Measurements from ENCODE around the gene ZNF500. TPM values are rescaled to one million over a fixed set of nuclear protein-coding genes. Genes with fewer than 3 reads are reported as not detected.

Gene ZNF500
- polyA plus RNA-seq, 1 donor, result 10.4 TPM

DNA sequence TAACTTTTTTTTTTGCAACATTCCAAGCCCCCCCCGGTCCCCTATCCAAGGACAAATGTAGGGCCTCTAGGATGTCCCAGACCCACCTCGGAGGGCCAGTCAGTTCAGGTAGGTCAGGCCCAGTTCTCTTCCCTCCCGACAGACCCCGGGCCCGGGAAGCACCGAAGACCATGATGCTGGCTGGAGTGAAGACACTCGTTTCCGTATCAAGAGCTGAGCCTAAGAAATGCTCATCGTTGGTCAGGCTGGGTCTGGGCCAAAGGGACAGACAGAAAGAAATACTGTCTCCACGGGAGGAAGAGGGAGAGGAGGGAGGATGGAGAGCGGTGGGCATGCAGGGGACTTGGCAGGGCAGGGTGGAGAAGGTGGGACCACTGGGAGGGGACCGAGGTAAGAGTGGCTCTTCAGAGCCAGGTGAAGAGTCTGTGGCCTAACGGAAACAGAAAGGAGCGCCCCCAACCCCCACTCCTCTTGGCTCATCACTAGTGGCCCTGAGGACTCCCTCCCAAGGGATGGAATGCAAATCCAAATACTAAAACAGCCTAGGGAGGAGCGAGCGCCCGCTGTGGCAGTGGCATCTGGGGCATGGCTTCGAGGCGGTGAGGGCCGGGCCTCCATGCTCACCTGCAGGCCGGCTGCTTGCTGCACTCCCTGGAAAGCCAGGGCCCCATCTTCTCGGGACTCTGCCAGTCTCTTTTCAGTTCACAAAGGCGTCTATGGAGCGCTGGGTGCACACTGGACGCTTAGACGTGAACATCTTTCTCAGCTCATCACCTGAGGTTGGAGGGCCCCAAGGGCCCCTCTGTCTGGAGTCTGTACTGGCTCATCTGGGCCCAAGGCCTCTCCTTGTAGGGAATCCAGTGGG, 37.2 kb upstream of the ZNF500 start:
- H3K27ac ChIP-seq (ENCODE audit: low read length), result no peak overlapping the region

DNA sequence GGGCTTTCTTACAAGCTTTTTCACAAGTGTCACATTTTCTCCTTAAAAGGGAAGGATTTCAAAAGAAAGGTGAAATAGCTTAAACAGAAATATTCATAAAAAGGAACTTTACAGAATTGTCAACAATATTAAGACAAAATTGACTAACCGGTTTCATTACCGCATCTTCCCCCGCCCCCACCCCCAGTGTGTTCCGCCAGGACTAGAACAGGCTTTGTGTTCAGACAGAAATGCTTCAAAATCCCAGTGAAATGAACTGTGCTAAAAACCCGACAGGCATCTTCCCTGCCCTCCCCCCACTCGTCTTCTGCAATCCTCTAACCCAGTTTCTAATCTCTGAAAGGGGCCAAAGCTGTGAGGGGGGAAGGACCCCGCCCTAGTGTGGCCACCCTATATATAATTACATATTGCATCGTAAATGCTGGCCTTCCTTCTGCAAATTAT, 36.5 kb upstream of the ZNF500 start:
- no CpG with 5 or more reads among the region's 8 CpGs for WGBS (ENCODE audit: insufficient coverage, low lambda C conversion rate)
- H3K36me3 ChIP-seq (ENCODE audit: control insufficient read depth, insufficient read depth, low read length), result peaks cover 54% of the 10 kb centered on the region

More for the DNA sequence above, 37.2 kb upstream of the ZNF500 start:
- Histone ChIP-seq H3K4me1 (ENCODE audit: control insufficient read depth, insufficient read depth, low read length) (peaks cover 17% of the 10 kb centered on the region), H3K36me3 (ENCODE audit: control insufficient read depth, insufficient read depth, low read length) (peaks cover 51% of the 10 kb centered on the region), H3K27me3 (ENCODE audit: control insufficient read depth, insufficient read depth, low read length) (no peaks in the 10 kb centered on the region), H3K9me3 (ENCODE audit: control insufficient read depth, low read depth, low read length) (no peaks in the 10 kb centered on the region), H3K4me3 (ENCODE audit: low read length) (no peak overlapping the region)
- WGBS (ENCODE audit: insufficient coverage, low lambda C conversion rate), result 80% methylated on average over 1 of the region's 26 CpGs
- no peak for DNase-seq

DNA sequence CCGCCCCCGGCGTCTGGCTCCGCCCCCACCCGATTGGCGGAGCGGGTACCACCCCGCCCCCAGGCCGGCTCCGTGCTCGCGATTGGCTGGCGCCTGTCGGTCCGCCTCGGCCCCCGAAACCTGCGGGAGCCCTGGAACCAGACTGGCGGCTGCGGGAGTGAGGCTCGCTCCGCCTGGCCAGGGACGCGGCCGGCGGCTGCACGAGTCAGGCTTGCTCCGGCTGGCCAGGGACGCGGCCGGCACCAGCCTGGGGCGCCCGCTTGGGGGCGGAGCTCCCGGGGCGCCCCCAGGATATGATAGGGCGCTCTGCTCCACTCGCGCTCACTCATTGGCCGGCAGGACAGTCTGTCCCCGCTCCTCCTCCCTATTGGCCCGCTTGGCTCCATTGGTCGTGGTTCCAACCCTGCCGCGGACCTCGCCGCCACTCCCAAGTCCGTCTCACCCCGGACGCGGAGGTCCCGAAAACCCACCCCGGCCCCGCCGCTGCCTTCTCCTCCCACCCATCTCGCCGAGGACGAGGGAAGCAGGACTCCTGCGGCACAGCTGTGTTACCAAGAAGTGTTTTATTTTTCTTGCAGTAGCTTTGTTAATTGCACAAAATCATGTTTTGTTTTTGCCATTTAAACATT, 35.8 kb upstream of the ZNF500 start:
- WGBS (ENCODE audit: insufficient coverage, low lambda C conversion rate), result no CpG with 5 or more reads among the region's 59 CpGs
- peak overlapping the region; percentile 77 for H3K27ac ChIP-seq (ENCODE audit: low read length)
- peaks cover 54% of the 10 kb centered on the region for H3K36me3 ChIP-seq (ENCODE audit: control insufficient read depth, insufficient read depth, low read length)
- H3K27me3 ChIP-seq (ENCODE audit: control insufficient read depth, insufficient read depth, low read length), result no peaks in the 10 kb centered on the region
- peak; percentile 85 to 95 for DNase-seq
- H3K4me1 ChIP-seq (ENCODE audit: control insufficient read depth, insufficient read depth, low read length), result peaks cover 17% of the 10 kb centered on the region
- H3K9me3 ChIP-seq (ENCODE audit: control insufficient read depth, low read depth, low read length), result no peaks in the 10 kb centered on the region
- peak overlapping the region; percentile 51 for H3K4me3 ChIP-seq (ENCODE audit: low read length)

More for the DNA sequence above, 36.5 kb upstream of the ZNF500 start:
- H3K4me3 ChIP-seq (ENCODE audit: low read length), result peak overlapping the region; percentile 51
- peak overlapping the region; percentile 77 for H3K27ac ChIP-seq (ENCODE audit: low read length)
- H3K9me3 ChIP-seq (ENCODE audit: control insufficient read depth, low read depth, low read length), result no peaks in the 10 kb centered on the region
- H3K27me3 ChIP-seq (ENCODE audit: control insufficient read depth, insufficient read depth, low read length), result no peaks in the 10 kb centered on the region
- peaks cover 17% of the 10 kb centered on the region for H3K4me1 ChIP-seq (ENCODE audit: control insufficient read depth, insufficient read depth, low read length)
- no peak for DNase-seq

DNA sequence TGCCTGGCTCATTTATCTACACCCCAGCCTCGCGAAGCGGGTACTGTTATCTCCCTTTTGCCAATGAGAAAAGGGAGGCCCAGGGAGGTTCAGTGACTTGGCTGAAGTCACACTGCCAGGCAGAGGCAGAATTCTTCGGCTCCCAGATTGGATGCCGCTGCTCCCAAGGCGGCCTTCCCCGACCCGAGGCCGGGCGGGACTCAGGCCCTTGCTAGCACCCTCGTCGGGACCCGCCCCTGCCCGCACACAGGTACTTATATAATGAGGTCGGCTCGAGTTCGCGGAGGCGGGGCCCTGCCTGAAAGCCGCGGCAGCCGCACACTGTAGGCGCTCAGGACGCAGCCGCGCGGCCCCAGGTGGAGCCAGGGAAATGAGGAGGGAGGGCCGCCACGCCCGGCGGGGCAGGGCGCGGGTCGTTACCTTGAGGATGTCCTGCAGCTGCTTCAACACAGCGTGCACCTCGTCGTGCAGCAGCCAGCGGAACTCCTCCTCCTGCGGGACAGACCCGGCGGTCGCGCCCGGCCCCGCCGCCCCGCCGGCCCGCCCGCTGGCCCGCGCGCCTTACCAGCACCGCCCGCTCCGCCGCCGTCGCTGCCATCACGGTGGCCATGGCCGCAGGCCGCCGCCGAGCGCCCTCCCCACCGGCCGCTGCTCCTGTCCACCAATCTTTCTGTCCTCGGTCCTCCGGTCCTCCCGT, 35.1 kb upstream of the ZNF500 start, which contains the start of gene ROGDI:
TSS of gene ROGDI (minus strand) at position 672 of the 697 bp plus-strand sequence. CDS start at position 610, 62 bp downstream.
- Histone ChIP-seq H3K4me1 (ENCODE audit: control insufficient read depth, insufficient read depth, low read length) (peaks cover 20% of the 10 kb centered on the region), H3K9me3 (ENCODE audit: control insufficient read depth, low read depth, low read length) (no peaks in the 10 kb centered on the region), H3K27ac (ENCODE audit: low read length) (peak within 1 kb of the TSS; percentile 77), H3K27me3 (ENCODE audit: control insufficient read depth, insufficient read depth, low read length) (no peaks in the 10 kb centered on the region), H3K4me3 (ENCODE audit: low read length) (peak within 1 kb of the TSS; percentile 51), H3K36me3 (ENCODE audit: control insufficient read depth, insufficient read depth, low read length) (peaks cover 53% of the 10 kb centered on the region)
- peak; percentile 86 to 94 for DNase-seq
- WGBS (ENCODE audit: insufficient coverage, low lambda C conversion rate), result no CpG with 5 or more reads among the region's 70 CpGs

DNA sequence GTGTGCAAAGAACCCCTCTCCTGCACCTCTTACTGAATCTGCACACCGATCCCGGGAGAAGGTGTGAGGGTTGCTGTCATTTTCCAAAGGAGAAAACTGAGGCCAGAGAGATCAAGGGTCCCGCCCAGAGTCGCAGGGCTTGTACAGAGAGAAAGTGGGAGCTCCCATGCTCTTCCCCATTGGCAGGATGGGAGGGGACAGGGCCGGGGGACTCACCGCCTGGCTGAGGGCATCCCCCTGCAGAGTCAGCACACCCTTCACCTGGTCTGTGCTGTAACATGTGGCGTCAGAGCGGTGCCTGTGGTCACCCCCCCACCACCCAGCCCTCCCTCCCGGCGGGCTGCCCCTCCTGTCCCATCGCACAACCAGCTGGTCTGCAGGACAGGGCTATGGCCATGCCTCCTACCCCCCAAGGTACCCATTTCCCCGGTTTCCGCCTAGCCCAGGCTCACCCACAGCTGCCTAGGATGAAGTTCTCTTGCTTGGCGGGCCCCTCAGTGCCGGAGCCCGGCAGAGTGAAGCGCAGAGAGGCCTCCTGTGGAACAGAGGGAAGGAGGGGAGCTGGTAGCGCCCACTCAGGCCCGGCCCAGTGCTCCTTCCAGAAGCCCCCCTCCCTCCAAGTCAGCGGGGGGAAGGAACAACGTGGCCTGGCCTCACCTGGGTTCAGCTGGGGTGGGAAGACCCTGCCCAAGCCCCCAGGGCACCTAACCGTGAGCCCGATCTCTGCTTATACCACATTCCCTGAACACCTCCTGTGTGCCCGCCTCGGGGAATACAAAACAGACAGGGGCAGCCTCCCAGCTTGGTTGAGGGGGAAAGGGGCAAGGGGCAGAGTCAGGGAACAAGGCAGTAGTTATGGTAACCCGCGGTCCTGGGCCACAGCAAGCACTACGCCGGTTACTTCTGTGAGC, 34.3 kb upstream of the ZNF500 start:
- peaks cover 26% of the 10 kb centered on the region for H3K4me1 ChIP-seq (ENCODE audit: control insufficient read depth, insufficient read depth, low read length)
- H3K4me3 ChIP-seq (ENCODE audit: low read length), result peak overlapping the region; percentile 51
- H3K36me3 ChIP-seq (ENCODE audit: control insufficient read depth, insufficient read depth, low read length), result peaks cover 49% of the 10 kb centered on the region
- no CpG with 5 or more reads among the region's 29 CpGs for WGBS (ENCODE audit: insufficient coverage, low lambda C conversion rate)
- H3K27ac ChIP-seq (ENCODE audit: low read length), result peak overlapping the region; percentile 77
- DNase-seq, result no peak
- no peaks in the 10 kb centered on the region for H3K9me3 ChIP-seq (ENCODE audit: control insufficient read depth, low read depth, low read length)
- H3K27me3 ChIP-seq (ENCODE audit: control insufficient read depth, insufficient read depth, low read length), result no peaks in the 10 kb centered on the region

GRCh38 chr16:4800290-4801041, 33.5 kb upstream of the ZNF500 start:
- peaks cover 43% of the 10 kb centered on the region for H3K36me3 ChIP-seq (ENCODE audit: control insufficient read depth, insufficient read depth, low read length)
- no peak overlapping the region for H3K4me3 ChIP-seq (ENCODE audit: low read length)
- H3K27me3 ChIP-seq (ENCODE audit: control insufficient read depth, insufficient read depth, low read length), result no peaks in the 10 kb centered on the region
- peaks cover 33% of the 10 kb centered on the region for H3K4me1 ChIP-seq (ENCODE audit: control insufficient read depth, insufficient read depth, low read length)
- H3K9me3 ChIP-seq (ENCODE audit: control insufficient read depth, low read depth, low read length), result no peaks in the 10 kb centered on the region
- peak overlapping the region; percentile 65 for H3K27ac ChIP-seq (ENCODE audit: low read length)
- no CpG with 5 or more reads among the region's 17 CpGs for WGBS (ENCODE audit: insufficient coverage, low lambda C conversion rate)
- peak; percentile 76 to 77 for DNase-seq

GRCh38 chr16:4799171-4799855, 32.4 kb upstream of the ZNF500 start:
- Histone ChIP-seq H3K27ac (ENCODE audit: low read length) (no peak overlapping the region), H3K9me3 (ENCODE audit: control insufficient read depth, low read depth, low read length) (no peaks in the 10 kb centered on the region), H3K27me3 (ENCODE audit: control insufficient read depth, insufficient read depth, low read length) (no peaks in the 10 kb centered on the region), H3K4me1 (ENCODE audit: control insufficient read depth, insufficient read depth, low read length) (peaks cover 35% of the 10 kb centered on the region), H3K4me3 (ENCODE audit: low read length) (no peak overlapping the region), H3K36me3 (ENCODE audit: control insufficient read depth, insufficient read depth, low read length) (peaks cover 31% of the 10 kb centered on the region)
- no CpG with 5 or more reads among the region's 19 CpGs for WGBS (ENCODE audit: insufficient coverage, low lambda C conversion rate)
- no peak for DNase-seq

DNA sequence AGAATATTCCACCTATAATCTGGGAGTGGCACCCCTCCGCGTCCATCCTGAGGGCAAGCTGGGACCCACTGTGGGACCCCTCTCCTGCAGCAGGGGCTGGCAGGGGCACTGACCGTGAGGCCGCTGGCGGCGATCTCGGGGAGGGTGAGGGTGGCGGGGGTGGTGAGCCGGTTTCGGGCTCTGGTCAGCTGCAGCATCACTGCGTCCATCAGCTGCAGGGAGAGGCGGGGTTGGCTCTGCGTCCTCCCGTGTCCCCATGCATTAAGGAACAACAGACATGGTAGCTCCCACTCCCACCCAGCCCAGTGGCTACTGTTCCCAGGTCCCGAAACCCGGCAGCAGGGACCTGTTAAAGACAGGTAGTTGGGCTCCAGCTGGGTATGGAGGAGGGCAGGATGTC, 31.5 kb upstream of the ZNF500 start:
- no peak for DNase-seq
- no peak overlapping the region for H3K27ac ChIP-seq (ENCODE audit: low read length)
- H3K4me3 ChIP-seq (ENCODE audit: low read length), result no peak overlapping the region
- H3K36me3 ChIP-seq (ENCODE audit: control insufficient read depth, insufficient read depth, low read length), result peaks cover 26% of the 10 kb centered on the region
- H3K4me1 ChIP-seq (ENCODE audit: control insufficient read depth, insufficient read depth, low read length), result peaks cover 35% of the 10 kb centered on the region
- no peaks in the 10 kb centered on the region for H3K27me3 ChIP-seq (ENCODE audit: control insufficient read depth, insufficient read depth, low read length)
- no CpG with 5 or more reads among the region's 16 CpGs for WGBS (ENCODE audit: insufficient coverage, low lambda C conversion rate)
- no peaks in the 10 kb centered on the region for H3K9me3 ChIP-seq (ENCODE audit: control insufficient read depth, low read depth, low read length)

DNA sequence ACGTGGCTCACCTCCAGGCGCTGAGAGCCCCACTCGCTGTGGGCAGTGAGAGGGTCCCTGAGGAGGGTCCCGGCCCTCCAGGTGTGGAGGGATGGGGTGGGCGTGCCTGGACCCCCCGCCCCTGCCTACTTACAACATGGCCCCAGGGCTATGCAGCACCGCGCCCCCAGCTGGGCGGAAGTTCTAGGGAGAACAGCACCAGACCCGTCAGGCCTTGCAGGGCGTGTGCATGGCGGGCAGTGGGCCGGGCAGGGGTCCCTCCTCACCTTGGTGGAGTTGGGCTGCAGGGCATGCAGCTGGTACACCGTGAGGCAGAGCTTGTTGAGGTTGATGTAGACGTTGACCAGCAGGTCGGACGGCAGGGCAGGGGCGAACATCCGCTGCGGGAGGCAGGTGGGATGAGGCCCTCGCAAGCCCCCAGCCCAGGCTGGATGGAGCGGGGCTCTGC, 30.9 kb upstream of the ZNF500 start:
- no CpG with 5 or more reads among the region's 22 CpGs for WGBS (ENCODE audit: insufficient coverage, low lambda C conversion rate)
- DNase-seq, result no peak
- Histone ChIP-seq H3K27ac (ENCODE audit: low read length) (no peak overlapping the region), H3K27me3 (ENCODE audit: control insufficient read depth, insufficient read depth, low read length) (no peaks in the 10 kb centered on the region), H3K9me3 (ENCODE audit: control insufficient read depth, low read depth, low read length) (no peaks in the 10 kb centered on the region), H3K36me3 (ENCODE audit: control insufficient read depth, insufficient read depth, low read length) (peaks cover 26% of the 10 kb centered on the region), H3K4me3 (ENCODE audit: low read length) (no peak overlapping the region), H3K4me1 (ENCODE audit: control insufficient read depth, insufficient read depth, low read length) (peaks cover 35% of the 10 kb centered on the region)

All from large intestine (tissue), 3 donors.